Measurements from ENCODE around the gene ANKHD1. TPM values are rescaled to one million over a fixed set of nuclear protein-coding genes. Genes with fewer than 3 reads are reported as not detected.
"Not testable (repeated sequence)": the region's sequence is repeated elsewhere in the genome, so short reads cannot be mapped to it uniquely, and the experiment has no call there.

ANKHD1 gene
- total and polyA plus RNA-seq, 2 of the 8 experiments (the other 6 are each of a cell fraction or from before 2014, with no cell fraction given): 69.9 to 108 TPM

DNA sequence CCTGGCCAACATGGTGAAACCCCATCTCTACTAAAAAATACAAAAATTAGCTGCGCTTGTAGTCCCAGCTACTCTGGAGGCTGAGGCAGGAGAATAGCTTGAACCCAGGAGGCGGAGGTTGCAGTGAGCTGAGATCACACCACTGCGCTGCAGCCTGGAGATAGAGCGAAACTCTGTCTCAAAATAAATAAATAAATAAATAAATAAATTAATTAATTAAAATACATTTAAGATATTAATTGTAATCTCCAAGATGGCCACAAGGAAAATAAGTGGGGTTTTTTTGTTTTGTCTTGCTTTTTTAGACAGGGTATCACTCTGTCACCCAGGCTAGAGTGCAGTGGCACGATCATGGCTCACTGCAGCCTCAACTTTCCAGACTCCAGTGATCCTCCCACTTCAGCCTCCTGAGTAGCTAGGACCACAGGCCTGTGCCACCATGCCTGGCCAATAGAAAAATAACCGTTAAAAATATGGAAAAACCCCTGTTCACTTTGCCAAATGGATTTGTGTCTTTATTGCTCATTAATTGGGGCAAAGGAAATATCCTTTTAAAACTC lies 177.6 kb downstream of the ANKHD1 start:
- not testable (repeated sequence) for H2BK5ac ChIP-seq (ENCODE audit: low read depth, low read length); H3K79me2 ChIP-seq (ENCODE audit: control insufficient read depth in 1 of 2, insufficient read depth in 2 of 2, low read length in 2 of 2); DNase-seq (ENCODE audit: low read depth in 1 of 2, low spot score in 2 of 2); H3K27me3 ChIP-seq (replicated peaks in 1 of 4; ENCODE audit: control insufficient read depth in 3 of 4, extremely low read depth in 1 of 4, insufficient read depth in 3 of 4, low read length in 3 of 4); H3K23me2 ChIP-seq (ENCODE audit: low read depth, low read length); H3K14ac ChIP-seq (ENCODE audit: insufficient read length); H4K8ac ChIP-seq (ENCODE audit: extremely low read depth, insufficient read depth, low read length); H3K23ac ChIP-seq (ENCODE audit: insufficient read length); H3K4me3 ChIP-seq (ENCODE audit: extremely low read depth in 1 of 4, insufficient read depth in 2 of 4, low read depth in 3 of 4, low read length in 4 of 4); H2BK12ac ChIP-seq (ENCODE audit: low read depth, low read length); H2BK120ac ChIP-seq (replicated peaks; ENCODE audit: low read depth, low read length); H2BK15ac ChIP-seq (ENCODE audit: low read length); H3K79me1 ChIP-seq (ENCODE audit: low read depth, low read length); H3K4ac ChIP-seq (replicated peaks; ENCODE audit: insufficient read length, low read depth, low read length); H3K56ac ChIP-seq (replicated peaks; ENCODE audit: insufficient read length, low read depth, low read length); FAIRE-seq; H3K4me2 ChIP-seq (ENCODE audit: insufficient read depth in 1 of 2, low read depth in 2 of 2, low read length in 2 of 2); H3K36me3 ChIP-seq (ENCODE audit: control insufficient read depth in 2 of 4, insufficient read depth in 4 of 4, low read length in 3 of 4); H3K9me3 ChIP-seq (ENCODE audit: insufficient read depth in 2 of 2, low read depth in 1 of 2, low read length in 1 of 2); H2BK20ac ChIP-seq (ENCODE audit: low read length); H3K4me1 ChIP-seq (replicated peaks in 1 of 4; ENCODE audit: control insufficient read depth in 3 of 4, insufficient read depth in 4 of 4, low read length in 3 of 4); H4K20me1 ChIP-seq (replicated peaks in 1 of 2; ENCODE audit: control insufficient read depth in 1 of 2, insufficient read depth in 2 of 2, low read length in 2 of 2); H4K5ac ChIP-seq (ENCODE audit: insufficient read length, low read depth, low read length); H3K18ac ChIP-seq (ENCODE audit: extremely low read depth, low read length); H2AFZ ChIP-seq (ENCODE audit: low read length); H3K9ac ChIP-seq (replicated peaks in 1 of 4; ENCODE audit: extremely low read depth in 1 of 4, low read depth in 3 of 4, low read length in 3 of 4); H2AK5ac ChIP-seq (ENCODE audit: low read depth, low read length); H3K27ac ChIP-seq (ENCODE audit: low read depth, low read length); H4K91ac ChIP-seq (replicated peaks; ENCODE audit: insufficient read length, low read length)
- 92% methylated on average over 6 of the region's 6 CpGs; no CpG with 5 or more reads in 1 of the 2 experiments for WGBS, 2 experiments (ENCODE audit: extremely low coverage in 1 of 2, insufficient coverage in 1 of 2, insufficient read length in 1 of 2, insufficient replicate concordance in 2 of 2, low coverage in 1 of 2, low lambda C conversion rate in 2 of 2, missing lambda C conversion rate in 1 of 2)
- ChIA-PET CTCF (ENCODE audit: partially characterized antibody) (interaction anchor here (2.0 to 4.1 kb wide), 2 partner anchors 13 to 56 kb away, joined by 5 to 20 read pairs; no protein-coding TSS in a partner anchor), POLR2A (ENCODE audit: partially characterized antibody) (interaction anchor here (0.6 to 1.2 kb wide), 2 partner anchors 14 to 360 kb away, joined by 3 read pairs; no protein-coding TSS in a partner anchor)

All from H1 (cell line).